ENCODE measurements around the gene TYMP.

Gene TYMP

DNA sequence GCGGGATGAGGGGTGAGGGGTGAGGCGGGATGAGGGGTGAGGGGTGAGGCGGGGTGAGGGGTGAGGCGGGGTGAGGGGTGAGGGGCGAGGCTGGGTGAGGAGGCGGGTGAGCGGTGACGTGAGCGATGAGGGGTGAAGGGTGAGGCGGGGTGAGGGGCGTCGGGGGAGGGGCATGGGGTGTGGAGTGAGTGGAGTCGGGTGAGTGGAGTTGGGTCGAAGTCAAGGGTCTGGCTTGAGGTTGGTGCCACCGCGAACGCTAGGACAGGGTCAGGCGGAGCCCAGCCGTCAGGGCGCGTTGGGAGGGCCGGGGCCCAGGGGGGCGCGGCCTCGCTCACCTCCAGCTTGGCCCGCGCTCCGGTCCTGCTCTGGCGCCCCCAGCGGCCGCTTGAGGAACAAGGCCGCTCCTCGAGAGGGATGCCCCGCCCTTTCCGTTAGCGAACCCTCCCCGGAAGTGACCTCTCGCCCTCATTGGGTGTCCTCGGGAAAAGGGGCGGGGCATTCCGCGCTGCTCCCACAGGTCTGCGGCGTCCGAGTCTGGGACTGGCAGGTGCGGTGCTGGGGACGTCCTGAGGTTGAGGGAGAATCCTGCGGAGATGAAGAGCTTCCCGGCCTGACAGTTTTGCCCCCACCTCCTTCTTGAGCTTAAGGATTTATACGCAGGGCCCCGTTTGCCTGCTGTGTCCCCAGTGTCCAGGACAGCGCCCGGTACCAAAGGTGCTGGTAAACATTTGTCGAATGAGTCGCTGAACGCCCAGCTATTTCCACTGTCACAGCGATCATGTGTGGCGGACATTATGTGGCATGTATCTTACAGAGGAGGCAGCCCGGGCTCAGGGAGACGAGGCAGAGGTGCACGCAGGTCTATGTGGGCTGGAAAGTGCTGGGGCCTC lies 33.0 kb upstream of the TYMP start, which contains the start of gene SYCE3 (continued):
- TF ChIP-seq ZNF175 (tag by site-specific recombination; IDR thresholded peaks at IDR 0.05) (no peak), KLF1 (tag by site-specific recombination; IDR thresholded peaks at IDR 0.05) (peak; percentile 89), ZNF777 (tag by site-specific recombination; IDR thresholded peaks at IDR 0.05; ENCODE audit: borderline replicate concordance) (no peak), ZNF423 (tag by site-specific recombination; IDR thresholded peaks at IDR 0.05) (no peak), ZNF202 (tag by site-specific recombination; IDR thresholded peaks at IDR 0.05; ENCODE audit: borderline replicate concordance) (no peak), ZSCAN23 (tag by site-specific recombination; IDR thresholded peaks at IDR 0.05) (no peak), SCRT2 (tag by site-specific recombination; IDR thresholded peaks at IDR 0.05) (peak; percentile 94)
- TF ChIP-seq, protein P1, sequence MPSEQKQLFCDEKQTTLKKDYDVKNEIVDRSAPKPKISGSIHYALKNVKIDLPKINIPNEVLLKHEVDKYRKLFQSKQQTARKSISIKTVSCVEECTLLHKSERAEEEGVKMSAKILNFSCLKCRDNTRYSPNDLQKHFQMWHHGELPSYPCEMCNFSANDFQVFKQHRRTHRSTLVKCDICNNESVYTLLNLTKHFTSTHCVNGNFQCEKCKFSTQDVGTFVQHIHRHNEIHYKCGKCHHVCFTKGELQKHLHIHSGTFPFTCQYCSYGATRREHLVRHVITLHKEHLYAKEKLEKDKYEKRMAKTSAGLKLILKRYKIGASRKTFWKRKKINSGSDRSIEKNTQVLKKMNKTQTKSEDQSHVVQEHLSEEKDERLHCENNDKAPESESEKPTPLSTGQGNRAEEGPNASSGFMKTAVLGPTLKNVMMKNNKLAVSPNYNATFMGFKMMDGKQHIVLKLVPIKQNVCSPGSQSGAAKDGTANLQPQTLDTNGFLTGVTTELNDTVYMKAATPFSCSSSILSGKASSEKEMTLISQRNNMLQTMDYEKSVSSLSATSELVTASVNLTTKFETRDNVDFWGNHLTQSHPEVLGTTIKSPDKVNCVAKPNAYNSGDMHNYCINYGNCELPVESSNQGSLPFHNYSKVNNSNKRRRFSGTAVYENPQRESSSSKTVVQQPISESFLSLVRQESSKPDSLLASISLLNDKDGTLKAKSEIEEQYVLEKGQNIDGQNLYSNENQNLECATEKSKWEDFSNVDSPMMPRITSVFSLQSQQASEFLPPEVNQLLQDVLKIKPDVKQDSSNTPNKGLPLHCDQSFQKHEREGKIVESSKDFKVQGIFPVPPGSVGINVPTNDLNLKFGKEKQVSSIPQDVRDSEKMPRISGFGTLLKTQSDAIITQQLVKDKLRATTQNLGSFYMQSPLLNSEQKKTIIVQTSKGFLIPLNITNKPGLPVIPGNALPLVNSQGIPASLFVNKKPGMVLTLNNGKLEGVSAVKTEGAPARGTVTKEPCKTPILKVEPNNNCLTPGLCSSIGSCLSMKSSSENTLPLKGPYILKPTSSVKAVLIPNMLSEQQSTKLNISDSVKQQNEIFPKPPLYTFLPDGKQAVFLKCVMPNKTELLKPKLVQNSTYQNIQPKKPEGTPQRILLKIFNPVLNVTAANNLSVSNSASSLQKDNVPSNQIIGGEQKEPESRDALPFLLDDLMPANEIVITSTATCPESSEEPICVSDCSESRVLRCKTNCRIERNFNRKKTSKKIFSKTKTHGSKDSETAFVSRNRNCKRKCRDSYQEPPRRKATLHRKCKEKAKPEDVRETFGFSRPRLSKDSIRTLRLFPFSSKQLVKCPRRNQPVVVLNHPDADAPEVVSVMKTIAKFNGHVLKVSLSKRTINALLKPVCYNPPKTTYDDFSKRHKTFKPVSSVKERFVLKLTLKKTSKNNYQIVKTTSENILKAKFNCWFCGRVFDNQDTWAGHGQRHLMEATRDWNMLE (tag by site-specific recombination; conservative IDR thresholded peaks at IDR 0.05; ENCODE audit: low read depth), result no peak

DNA sequence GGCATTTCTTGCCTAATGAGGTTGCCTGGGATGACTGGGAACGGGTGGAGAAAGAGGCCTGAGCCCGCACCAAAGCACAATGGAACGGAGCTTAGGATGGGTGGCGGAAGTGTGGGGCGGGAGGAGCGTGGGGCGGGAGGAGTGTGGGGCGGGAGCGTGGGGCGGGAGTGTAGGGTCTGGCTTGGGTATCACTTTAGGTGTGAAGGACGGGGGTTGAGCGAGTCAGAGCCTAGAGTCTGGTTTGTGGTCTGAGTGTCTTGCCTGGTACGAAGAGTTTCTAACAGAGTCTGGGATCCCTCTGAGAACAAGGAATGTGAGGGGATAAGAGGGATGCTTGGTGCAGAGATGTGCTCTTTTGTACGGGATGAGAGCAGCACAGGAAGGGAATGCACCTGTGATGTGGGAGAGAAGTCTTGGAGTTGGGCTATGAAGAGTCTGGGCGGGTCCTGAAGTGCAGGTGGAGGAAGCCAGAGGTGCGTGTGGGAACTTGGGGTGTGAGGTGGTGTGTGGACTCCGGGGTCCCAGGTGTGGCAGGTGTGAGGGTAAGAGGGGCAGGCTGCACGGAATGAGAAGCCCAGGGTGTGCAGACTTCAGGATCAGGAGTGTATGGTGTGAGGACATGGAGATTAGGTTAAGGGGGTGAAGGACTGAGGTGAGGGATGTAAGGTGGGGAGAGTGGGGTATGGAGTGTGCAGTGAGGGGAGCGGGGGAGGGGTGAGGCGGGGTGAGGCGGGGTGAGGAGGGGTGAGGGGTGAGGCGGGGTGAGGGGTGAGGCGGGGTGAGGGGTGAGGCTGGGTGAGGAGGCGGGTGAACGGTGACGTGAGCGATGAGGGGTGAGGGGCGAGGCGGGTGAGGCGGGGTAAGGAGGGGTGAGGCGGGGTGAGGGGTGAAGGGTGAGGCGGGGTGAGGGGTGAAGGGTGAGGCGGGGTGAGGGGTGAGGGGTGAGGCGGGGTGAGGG lies 31.9 kb upstream of the TYMP start:
- no peak overlapping the region for H3K27ac ChIP-seq (ENCODE audit: extremely low read depth, low read depth, low read length)
- CTCF ChIA-PET, result interaction anchor here (0.7 to 1.6 kb wide), 2 partner anchors 13 to 36 kb away, joined by 3 to 4 read pairs; partner anchors contain the start of gene SCO2

DNA sequence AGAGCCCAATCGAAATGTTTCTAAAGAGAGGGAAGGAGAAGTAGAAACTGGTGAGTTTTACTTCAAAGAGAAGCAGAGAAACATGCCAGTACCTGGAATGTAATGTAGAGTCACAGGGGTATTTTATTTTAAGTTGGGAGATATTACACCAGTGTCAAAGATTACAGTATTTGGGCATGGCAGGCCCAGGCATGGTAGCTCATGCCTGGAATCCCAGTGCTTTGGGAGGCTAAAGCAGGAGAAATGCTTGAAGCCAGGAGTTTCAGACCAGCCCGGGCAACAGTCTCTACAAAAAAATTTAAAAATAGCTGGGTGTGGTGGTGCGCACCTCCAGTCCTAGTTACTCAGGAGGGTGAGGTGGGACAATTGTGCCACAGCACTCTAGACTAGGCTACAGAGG lies 30.2 kb upstream of the TYMP start:
- Histone ChIP-seq H3K36me3 (ENCODE audit: control insufficient read depth in 2 of 2, insufficient read depth in 1 of 2, low read length in 2 of 2) (no peaks in the 10 kb centered on the region), H3K9me3 (ENCODE audit: control insufficient read depth, insufficient read depth, low read depth, low read length) (no peaks in the 10 kb centered on the region), H3K27ac (ENCODE audit: extremely low read depth, low read depth, low read length) (no peak overlapping the region), H3K4me3 (ENCODE audit: low read depth, low read length) (no peak overlapping the region), H3K4me1 (ENCODE audit: control insufficient read depth, insufficient read depth, low read length) (0 out of 2 replicates have a peak, but pooled peaks cover 2% of the 10 kb centered on the region)
- ChIA-PET POLR2A (interaction anchor here (1.3 kb wide), 1 partner anchor 15 kb away, joined by 3 read pairs; no protein-coding TSS in a partner anchor), CTCF (interaction anchor here (0.6 to 1.6 kb wide), 4 partner anchors 15 to 128 kb away, joined by 3 to 7 read pairs (median 4); partner anchors contain the start of genes KLHDC7B and SCO2)
- TF ChIP-seq MZF1 (tag by site-specific recombination; IDR thresholded peaks at IDR 0.05; ENCODE audit: borderline replicate concordance) (no peak), ZNF391 (tag by site-specific recombination; IDR thresholded peaks at IDR 0.05; ENCODE audit: borderline replicate concordance, low read depth) (no peak), ZNF555 (tag by site-specific recombination; conservative IDR thresholded peaks at IDR 0.05) (no peak), ZNF510 (tag by site-specific recombination; IDR thresholded peaks at IDR 0.05; ENCODE audit: insufficient replicate concordance) (no peak)
- TF ChIP-seq, protein P2, sequence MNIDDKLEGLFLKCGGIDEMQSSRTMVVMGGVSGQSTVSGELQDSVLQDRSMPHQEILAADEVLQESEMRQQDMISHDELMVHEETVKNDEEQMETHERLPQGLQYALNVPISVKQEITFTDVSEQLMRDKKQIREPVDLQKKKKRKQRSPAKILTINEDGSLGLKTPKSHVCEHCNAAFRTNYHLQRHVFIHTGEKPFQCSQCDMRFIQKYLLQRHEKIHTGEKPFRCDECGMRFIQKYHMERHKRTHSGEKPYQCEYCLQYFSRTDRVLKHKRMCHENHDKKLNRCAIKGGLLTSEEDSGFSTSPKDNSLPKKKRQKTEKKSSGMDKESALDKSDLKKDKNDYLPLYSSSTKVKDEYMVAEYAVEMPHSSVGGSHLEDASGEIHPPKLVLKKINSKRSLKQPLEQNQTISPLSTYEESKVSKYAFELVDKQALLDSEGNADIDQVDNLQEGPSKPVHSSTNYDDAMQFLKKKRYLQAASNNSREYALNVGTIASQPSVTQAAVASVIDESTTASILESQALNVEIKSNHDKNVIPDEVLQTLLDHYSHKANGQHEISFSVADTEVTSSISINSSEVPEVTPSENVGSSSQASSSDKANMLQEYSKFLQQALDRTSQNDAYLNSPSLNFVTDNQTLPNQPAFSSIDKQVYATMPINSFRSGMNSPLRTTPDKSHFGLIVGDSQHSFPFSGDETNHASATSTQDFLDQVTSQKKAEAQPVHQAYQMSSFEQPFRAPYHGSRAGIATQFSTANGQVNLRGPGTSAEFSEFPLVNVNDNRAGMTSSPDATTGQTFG (tag by site-specific recombination; IDR thresholded peaks at IDR 0.05; ENCODE audit: borderline replicate concordance), result no peak
- TF ChIP-seq, protein P3, sequence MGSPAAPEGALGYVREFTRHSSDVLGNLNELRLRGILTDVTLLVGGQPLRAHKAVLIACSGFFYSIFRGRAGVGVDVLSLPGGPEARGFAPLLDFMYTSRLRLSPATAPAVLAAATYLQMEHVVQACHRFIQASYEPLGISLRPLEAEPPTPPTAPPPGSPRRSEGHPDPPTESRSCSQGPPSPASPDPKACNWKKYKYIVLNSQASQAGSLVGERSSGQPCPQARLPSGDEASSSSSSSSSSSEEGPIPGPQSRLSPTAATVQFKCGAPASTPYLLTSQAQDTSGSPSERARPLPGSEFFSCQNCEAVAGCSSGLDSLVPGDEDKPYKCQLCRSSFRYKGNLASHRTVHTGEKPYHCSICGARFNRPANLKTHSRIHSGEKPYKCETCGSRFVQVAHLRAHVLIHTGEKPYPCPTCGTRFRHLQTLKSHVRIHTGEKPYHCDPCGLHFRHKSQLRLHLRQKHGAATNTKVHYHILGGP (tag by site-specific recombination; IDR thresholded peaks at IDR 0.05), result no peak
- TF ChIP-seq, protein P4, sequence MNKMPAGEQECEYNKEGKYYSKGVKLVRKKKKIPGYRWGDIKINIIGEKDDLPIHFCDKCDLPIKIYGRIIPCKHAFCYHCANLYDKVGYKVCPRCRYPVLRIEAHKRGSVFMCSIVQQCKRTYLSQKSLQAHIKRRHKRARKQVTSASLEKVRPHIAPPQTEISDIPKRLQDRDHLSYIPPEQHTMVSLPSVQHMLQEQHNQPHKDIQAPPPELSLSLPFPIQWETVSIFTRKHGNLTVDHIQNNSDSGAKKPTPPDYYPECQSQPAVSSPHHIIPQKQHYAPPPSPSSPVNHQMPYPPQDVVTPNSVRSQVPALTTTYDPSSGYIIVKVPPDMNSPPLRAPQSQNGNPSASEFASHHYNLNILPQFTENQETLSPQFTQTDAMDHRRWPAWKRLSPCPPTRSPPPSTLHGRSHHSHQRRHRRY (tag by site-specific recombination; IDR thresholded peaks at IDR 0.05), result no peak

More for the DNA sequence above, 31.9 kb upstream of the TYMP start:
- POLR2A ChIA-PET, result interaction anchor here (0.6 to 1.3 kb wide), 3 partner anchors 13 to 60 kb away, joined by 3 to 4 read pairs (median 3); no protein-coding TSS in a partner anchor
- Histone ChIP-seq H3K4me3 (ENCODE audit: low read depth, low read length) (no peak overlapping the region), H3K36me3 (ENCODE audit: control insufficient read depth in 2 of 2, insufficient read depth in 1 of 2, low read length in 2 of 2) (no peaks in the 10 kb centered on the region), H3K9me3 (ENCODE audit: control insufficient read depth, insufficient read depth, low read depth, low read length) (no peaks in the 10 kb centered on the region), H3K4me1 (ENCODE audit: control insufficient read depth, insufficient read depth, low read length) (0 out of 2 replicates have a peak, but pooled peaks cover 2% of the 10 kb centered on the region)
- TF ChIP-seq KLF16 (tag by site-specific recombination; IDR thresholded peaks at IDR 0.05) (no peak), SALL2 (tag by site-specific recombination; IDR thresholded peaks at IDR 0.05; ENCODE audit: borderline replicate concordance) (no peak), SP2 (tag by site-specific recombination; IDR thresholded peaks at IDR 0.05) (peak; percentile 40; the same call in 1 of the 2 replicates), ZNF16 (tag by site-specific recombination; IDR thresholded peaks at IDR 0.05; ENCODE audit: low read depth) (no peak), KLF8 (tag by site-specific recombination; IDR thresholded peaks at IDR 0.05) (peak; percentile 70; the same call in 1 of the 2 replicates), ZBTB8A (tag by site-specific recombination; IDR thresholded peaks at IDR 0.05) (no peak), EGR2 (tag by site-specific recombination; IDR thresholded peaks at IDR 0.05; ENCODE audit: low read depth) (0 out of 2 replicates have a peak, but pooled peaks have one; percentile 9), KLF1 (tag by site-specific recombination; IDR thresholded peaks at IDR 0.05) (peak; percentile 81)
